T-helper 22 cell (primary cell): ENCODE measurements around the gene WRNIP1.
"Not testable (repeated sequence)": the region's sequence is repeated elsewhere in the genome, so short reads cannot be mapped to it uniquely, and the experiment has no call there.

Experiments used
- DNase-seq: peaks from one replicate; pipeline ENCODE4 v3.0.0-alpha.2; 2020; ENCODE audit warnings: low read depth

WRNIP1 gene

DNA sequence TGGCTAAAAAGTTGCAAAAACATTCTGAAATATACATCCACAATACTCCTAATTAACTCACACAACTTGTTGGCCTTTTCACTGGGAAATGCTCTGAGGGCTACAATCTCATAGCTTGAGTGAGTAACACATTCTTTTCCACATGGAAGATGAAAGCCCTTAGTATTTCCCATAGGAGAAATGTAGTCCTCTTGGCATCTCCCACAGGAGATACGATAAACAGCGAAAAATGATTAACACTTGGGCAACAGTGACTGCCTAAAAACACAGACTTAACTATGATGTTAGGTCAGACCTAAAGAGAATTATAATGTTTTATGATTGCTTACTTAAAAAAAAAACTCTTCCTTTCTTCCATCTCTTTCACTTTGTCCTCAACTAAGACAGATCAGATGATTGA lies 23.4 kb upstream of the WRNIP1 start:
- no peak for DNase-seq

DNA sequence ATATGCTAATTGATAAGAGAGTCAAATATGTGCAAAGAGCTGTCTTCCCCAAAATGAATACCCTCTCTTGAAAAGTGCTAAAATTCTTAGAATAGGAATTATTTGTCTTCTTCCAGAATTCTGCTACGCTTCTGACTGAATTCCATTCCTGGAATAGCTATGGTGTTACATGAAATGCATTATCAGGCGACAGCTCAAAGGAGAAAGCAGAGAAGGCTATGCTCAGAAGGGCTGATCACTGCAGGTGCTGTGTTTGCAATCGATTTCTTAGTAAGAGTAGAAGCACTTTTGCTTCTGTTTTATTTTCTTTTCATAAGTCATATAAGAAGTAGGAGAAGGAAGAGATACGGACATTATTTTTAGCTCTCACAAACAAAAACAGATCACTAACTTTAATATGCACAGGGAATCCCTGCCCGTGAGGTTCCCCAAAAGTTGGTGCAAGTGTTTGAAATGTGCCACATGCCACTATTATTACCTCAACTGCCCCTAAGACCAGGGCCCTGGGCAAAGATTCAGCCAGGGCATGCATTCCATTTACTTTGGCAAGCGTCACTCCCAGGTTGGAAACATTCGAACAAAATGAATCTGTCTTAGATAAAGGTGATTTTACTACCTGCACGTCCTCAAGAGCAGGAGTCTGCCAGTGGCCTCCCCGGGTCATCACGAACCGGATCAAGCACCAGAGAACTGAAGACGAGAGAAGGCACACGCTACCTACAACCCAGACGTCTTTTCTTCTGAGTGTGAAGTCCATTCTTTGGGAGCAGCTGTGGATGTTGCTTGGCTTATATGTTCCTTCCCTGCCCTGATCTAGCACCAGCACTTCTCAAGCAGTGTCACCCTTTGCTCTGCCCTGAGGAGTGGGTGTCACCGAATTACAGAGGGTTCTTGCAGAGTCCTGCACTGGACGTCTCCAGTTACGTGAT lies 21.6 kb upstream of the WRNIP1 start:
- DNase-seq: no peak

DNA sequence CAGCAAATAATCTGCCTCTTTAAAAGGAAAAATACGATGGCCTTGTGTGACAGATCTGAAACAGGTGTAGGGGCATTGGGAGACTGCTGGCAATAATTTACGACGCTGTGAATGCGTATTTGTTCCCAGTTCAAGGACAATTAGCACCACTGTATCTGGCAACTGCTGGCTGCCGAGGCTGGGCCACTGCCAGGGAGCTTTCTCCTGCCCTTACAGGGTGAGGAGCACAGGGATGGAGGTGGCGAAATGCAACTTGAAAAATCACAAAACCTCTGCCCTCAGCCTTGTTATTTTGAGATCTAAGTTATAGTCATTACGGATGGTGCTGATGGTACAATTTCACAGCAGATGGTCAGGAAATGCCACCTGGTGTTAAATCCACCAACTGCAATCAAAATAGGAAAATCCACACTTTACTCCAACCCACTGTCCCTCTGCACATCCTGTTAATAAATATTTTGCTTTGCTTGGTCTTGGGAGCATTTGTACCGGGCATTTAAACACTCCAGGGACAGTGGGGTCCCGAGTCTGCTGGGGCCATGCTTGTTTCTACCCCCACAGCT lies 20.9 kb upstream of the WRNIP1 start:
- DNase-seq: no peak

DNA sequence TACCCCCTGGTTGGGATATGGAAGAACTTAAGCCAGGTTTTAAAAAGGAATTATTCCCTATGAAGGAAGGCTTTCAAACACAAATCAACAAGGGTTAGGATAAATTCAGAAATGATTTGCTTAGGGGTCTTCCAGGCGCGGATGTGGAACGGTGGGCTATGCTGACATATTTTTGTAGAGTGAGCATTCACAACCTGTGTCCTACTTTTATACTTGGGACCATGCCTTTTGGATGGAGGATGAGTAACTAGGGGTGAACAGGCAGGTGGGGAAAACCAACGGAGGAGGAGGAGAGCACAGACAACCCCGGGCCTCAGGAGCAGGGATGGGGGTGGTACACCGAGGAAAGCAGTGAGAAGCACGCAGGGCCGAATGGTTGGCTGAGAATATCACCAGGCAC lies 20.4 kb upstream of the WRNIP1 start:
- no peak for DNase-seq

DNA sequence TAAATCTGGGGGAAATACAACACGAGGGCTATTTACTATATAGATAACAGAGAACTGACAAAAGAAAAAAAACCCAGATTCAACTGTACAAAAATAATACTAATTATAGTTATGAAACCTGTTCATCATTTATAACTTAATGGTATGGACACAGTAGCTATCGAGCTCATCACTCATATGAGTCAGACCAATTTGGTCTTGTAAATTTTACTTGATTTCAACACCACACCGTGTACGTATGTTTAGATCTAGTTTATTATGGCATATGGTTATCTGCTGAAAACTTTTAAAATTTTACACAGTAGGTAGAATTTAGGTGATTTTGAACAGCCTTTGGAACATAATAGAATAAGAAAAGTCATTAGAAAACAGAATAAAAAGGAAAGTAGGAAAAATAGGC lies 19.9 kb upstream of the WRNIP1 start:
- no peak for DNase-seq

DNA sequence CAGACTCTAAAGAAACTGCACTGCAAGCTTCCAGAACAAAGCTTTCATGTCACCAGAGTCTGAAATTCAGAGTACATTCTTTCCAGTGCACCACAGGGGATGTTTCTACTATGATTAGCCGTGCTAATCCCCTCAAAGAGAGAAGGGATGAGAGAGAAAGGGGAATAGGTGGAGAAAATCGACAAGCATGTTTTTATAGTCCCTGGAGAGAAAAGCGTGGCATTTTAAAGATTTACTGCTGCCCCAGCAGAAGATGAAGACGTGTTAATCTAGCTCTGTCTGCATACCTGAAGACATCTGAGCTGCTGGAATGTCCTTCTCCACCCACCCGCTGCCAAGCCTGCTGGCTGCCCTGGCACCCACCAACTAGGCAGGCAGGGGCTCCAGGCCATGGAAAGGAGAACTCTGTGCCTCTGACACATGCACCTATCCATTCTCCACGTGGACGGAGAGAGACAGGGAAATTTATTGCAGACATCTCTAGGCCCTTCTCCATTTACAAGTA lies 18.6 kb upstream of the WRNIP1 start:
- DNase-seq: no peak

DNA sequence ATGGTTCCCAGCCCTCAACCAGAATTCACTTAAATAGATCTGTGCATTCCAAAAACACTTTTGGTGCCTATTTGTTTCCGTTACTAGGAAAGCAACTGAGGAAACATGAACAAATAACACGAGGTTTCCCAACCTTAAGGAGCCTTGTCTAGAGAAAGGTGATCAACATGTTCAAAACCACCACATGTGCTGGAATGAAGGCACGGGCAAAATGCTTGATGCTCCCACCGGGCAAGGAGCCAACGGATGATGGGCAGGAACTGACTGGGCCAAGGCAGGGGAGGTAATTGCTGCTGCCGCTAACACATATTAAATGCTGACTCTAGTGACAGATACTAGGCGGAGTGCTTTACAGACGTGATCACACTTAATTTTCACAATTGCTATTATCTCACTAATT lies 17.0 kb upstream of the WRNIP1 start:
- no peak for DNase-seq

DNA sequence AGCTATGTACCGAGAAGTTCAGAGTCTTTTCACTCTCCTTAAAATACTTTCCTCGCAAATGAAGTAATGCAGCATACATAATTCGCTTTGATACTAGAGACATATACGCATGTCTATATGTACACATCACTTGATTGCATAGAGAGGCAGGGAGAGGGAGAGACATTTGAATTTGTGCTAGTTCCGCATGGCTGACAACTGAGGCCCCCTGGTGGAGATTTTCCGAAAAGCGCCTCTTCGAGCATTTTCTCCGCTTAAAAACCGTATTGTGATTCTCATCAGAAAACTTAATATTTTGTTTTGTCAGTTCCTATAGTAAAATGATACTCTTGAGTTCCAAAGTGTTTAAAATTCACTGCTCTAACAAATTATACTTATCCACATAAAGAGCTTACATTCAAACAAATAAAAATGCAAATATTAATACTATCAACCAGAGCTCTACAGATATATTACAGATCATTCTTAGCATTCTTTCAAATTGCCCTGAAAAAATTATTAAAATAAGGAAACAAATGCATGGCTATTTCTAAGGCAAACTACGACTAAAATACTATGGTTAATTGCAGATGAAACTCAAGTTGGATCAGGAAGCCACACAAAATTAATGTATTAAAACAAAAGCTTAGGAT lies 15.1 kb upstream of the WRNIP1 start:
- DNase-seq: no peak

DNA sequence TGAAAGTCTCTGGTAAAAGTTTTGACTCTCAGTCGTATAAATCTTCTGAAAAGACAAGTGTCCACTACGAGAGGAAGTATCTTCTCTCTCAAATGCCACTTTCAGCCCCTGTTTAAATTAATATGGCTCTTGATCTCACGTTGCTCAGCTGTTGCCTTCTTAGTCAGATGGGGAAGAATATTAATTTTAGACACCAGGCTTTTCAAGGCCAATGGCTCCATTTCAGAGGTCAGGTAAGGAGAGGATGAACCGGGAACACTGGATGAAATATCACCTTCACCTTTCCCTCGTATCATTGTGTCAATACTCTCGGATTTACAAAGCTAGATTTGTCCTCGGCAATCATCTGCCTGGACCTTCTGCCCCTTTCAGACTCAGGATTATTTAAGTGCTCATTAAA lies 14.4 kb upstream of the WRNIP1 start, which contains the start of gene MYLK4:
TSS of gene MYLK4 (minus strand) at position 91 of the 400 bp plus-strand sequence. CDS start 1,628 bp downstream, outside the sequence.
- no peak for DNase-seq

DNA sequence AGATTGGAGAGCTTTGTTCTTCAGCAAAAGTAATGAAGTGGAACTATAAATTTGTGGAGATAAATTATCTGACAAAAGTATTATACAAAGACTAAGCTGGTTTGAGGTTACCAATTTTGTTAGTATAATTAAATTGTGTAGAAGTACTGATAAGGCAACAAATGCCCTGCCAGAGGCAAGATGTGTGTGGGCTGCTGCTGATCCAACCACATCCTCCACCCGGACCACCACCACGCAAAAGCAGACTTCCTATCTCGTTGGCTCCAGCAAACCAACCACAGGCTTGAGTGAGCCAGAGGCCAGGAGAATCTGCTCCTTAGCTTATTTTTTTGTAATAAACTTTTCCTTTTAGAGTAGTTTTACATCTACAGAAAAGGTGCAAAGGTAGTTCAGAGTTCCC lies 13.3 kb upstream of the WRNIP1 start:
- DNase-seq: no peak

DNA sequence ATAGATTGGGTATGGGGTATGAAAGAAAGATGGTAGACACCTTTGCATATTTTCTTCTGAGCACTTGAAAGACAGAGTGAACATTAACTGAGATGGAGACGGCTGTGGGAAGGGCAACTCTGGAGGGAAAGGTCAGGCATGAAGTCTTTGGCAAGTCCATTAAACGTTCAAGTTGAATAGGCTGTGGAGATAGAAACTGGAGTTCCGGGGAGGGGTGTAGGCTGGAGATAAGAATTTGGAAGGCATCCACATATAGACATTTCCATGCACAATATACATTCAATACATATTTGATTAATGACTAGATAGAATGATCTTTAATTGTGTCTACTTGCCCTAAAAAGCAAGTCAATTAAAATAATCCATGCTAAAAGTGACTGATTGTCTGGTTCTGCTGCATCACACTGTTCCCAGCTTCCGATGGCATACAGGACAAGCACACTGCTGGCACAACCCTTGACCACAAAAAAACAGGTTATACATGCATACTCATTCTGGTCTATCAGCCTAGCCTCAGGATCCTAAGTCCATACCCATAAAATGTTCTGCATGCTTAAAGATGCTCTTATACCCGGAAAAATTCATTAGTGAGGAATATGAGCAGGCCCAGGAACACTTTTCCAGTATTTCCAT lies 12.6 kb upstream of the WRNIP1 start:
- no peak for DNase-seq

DNA sequence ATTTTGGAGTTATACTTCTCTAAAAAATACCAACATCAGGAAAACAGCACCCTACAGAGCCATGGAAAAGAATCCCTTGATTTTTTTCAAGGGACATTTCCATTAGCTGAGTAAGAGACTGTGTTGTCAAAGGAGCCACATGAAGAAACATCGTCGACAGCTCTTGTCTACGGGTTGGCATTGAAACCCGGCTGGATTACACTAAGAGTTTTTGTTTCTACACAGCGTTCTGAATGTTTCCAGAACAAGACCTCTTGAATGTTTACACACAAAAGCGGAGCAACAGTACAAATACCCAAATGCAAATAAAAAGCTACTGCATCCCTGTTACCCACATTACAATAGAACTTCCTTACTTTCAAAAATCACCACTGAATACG lies 12.1 kb upstream of the WRNIP1 start:
- no peak for DNase-seq

DNA sequence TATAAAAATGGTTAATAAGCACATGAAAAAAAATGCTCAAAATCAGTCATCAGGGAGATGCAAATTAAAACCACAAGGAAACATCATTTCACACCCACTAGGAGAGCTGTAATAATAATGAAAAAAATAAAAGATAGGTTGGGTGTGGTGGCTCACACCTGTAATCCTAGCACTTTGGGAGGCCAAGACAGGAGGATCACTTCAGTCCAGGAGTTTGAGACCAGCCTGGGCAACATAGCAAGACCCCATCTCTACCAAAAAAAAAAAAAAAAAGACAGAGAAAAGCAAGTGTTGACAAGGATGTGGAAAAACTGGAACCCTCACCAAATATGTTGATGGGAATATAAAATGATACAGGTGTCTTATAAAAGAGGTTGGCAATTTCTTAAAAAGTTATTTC lies 11.4 kb upstream of the WRNIP1 start:
- DNase-seq: no peak

DNA sequence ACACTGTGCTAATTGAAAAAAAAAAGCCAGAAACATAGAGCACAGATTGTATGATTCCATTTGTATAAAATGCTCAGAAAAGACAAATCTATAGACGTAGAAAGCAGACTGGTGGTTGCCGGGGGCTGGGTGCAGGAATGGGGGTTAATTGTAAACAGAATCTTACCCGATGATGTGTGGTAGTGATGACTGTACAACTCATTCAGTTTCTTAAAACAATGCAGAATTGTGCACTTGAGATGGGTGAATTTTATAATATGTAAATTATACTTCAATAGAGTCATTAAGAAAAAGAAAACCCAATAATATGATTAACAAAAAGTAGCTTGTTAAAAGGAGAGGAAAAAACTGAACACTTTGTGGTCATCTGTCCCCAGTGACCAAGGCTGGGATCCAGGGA lies 10.8 kb upstream of the WRNIP1 start:
- DNase-seq: no peak

DNA sequence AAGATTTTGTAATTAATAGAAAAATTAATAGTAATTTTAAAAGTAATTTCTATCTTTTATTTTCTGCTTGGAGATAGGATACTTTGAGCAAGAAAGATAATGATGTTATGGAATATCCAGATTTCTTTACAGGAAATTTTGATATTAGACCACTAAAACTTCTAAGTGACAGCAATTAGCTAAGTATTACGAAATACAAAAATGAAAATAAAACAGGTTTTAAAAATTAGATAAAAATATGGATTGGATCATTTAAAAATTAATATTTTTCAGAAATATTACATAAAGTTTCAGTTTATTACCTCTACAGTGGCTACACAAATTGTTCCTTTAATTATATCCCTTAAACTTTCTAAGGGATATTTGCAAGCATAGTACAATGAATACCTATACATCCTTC lies 10.3 kb upstream of the WRNIP1 start:
- DNase-seq: no peak

DNA sequence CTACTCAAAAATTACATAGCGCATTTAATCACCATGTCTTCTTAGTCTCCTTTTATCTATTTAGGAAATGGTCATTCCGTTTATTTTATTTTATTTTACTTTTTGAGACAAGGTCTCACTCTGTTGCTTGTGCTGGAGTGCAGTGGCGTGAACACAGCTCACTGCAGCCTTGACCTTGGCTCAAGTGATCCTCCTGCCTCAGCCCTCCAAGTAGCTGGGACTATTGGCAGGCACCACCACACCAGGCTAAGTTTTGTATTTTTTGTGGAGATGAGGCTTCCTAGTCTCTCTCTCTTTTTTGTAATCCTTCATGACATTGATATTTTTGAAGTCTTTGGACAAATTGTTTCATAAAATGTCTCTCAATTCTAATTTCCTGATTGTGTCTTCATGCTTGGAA lies 9.7 kb upstream of the WRNIP1 start:
- DNase-seq: no peak

DNA sequence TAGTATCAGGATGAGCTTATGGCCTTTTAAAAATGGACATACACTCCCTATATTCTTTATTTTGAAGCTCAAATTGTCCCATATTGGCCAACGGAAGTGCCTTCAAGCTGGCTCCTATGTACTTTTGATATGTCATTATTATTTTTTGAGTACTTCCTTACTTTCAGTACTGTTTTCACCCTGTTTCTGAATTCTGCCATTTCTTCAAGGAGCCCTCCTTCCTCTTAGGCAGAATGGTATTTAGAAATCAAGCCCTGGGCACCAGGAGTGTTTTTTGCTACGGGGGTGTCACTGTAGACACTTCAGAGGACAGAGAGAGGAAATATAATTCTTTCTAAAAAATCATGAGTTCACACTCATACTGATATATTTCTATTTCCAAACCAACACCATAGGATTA lies 9.0 kb upstream of the WRNIP1 start:
- no peak for DNase-seq

DNA sequence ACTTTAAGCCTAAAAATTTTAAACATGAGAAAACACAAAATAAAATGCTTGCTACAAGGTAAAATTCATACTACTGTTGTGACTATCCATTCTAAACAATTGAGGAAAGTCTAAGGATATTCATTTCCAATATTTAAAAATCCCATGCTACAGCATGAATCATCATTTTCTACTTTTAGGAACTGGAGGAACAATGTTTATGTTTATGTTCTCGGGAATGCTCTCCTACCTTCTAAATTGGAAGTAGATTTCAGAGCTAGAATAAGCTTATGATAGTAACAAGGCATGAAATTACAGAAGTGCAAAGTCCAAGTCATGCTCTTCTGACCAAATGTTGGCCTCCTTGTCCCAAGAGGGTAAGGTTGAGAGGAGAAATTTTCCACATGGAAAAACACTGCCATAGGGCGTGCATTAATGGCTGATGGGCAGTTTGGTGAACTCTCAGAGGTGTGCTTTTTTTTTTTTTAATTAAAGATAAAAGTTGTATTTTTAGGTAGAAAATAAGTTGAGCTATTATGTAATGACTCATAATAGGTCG lies 8.4 kb upstream of the WRNIP1 start:
- DNase-seq: no peak

DNA sequence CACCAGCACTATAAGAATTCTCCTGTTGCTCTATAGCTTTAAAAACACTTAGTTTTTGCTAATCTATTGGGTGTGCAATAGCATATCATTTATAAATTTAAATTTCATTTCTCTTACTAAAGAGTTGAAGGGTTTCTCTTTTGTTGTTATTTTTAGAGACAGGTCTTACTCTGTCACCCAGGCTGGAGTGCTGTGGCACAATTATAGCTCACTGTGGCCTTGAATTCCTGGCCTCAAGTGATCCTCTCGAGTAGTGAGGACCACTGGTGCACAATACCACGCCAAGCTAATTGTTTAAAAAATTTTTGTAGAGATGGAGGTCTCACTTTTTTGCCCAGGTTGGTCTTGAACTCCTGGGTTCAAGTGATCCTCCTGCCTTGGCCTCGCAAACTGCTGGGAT lies 6.2 kb upstream of the WRNIP1 start:
- DNase-seq: no peak

DNA sequence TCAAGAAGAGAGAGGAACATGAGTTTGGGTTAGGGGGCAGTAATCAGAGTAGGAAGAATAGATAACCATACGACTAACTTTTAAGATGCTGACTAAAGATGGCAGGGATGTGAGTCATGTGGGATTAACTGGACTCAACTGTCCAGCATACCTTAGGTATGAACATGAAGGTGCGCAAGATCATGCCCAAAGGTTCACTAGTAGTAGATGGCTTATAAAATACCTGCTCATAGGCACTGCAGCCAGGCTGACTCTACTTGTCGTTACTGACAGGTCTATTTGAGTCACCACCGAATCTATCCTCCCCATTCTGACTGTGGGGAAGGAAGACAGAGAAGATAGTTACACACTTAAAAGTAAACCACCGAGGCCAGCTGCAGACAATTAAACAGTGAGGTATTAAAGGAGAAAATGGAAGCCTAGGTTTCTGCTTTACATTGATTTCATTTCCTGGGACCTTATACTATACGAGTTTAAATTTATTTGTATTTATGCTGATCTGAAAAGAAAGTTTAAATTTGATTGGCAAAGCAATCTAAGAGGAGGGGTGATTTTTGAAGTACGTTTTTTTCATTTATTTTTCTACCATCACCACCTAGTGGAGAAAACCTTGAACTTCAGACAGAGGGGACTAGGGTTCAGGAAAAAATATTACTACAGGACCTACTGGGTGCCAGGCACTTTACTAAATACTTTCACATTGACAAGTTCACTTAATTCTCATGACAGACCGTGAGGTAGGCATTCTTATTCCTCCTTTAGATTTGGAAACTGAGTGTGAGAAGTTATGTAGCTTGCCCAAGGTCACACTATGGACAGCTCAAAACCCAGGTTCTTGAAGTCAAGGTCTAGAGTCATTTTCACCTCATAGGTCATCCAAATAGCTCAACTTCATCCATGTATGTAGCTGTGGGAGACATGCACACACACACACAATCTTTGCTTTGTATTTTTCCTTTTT lies 4.0 kb upstream of the WRNIP1 start:
- DNase-seq: no peak

DNA sequence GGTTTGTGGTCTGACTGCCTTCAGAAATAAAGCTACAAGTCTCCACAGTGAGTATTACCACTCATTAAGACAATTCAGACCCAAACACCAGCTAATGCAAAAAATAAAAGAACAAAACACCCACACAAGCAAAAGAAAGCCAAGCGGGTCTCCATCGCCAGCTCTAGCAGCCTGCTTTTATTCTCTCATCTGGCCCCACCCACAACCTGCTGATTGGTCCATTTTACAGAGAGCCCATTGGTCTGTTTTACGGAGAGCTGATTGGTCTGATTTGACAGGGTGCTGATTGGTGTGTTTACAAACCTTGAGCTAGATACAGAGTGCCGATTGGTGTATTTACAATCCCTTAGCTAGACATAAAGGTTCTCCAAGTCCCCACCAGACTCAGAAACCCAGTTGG lies 2.3 kb upstream of the WRNIP1 start:
- DNase-seq: not testable (repeated sequence)
